K562 (cell line): Measurements from ENCODE around the gene NFIB. TPM values are rescaled to one million over a fixed set of nuclear protein-coding genes. Genes with fewer than 3 reads are reported as not detected.

Experiments
- ARID3A ChIP-seq: IDR thresholded peaks from 2 replicates; pipeline ENCODE4 v1.6.1; 2012; ENCODE audit warnings: low read depth, low read length, improper control_type of control experiment, borderline replicate concordance
- CBX2 ChIP-seq: fragments of 200-600 bp; sonication (generic); IDR thresholded peaks from one replicate; pipeline ENCODE4 v1.6.1; 2012; ENCODE audit warnings: mild to moderate bottlenecking, low read length, inconsistent platforms; ENCODE audit not compliant: insufficient read depth, poor library complexity, severe bottlenecking
- CGGBP1 ChIP-seq: fragments of 250-450 bp; sonication (Bioruptor Pico); IDR thresholded peaks from 2 replicates; pipeline ENCODE4 v1.9.0; 2021; ENCODE audit warnings: mild to moderate bottlenecking
- DPF2 ChIP-seq: fragments of 450-650 bp; IDR thresholded peaks from 2 replicates; pipeline ENCODE4 v1.6.1; 2016
- E2F3 ChIP-seq: fragments of 250-450 bp; sonication (Bioruptor Pico); IDR thresholded peaks from 2 replicates; pipeline ENCODE4 v1.4.0; 2020; ENCODE audit warnings: mild to moderate bottlenecking
- E2F4 ChIP-seq: sonication (generic); formaldehyde crosslinking; IDR thresholded peaks from 2 replicates; pipeline ENCODE4 v1.8.0; 2022; ENCODE audit warnings: mild to moderate bottlenecking, low read depth, missing genetic modification reagents
- ERF ChIP-seq: fragments of 450-650 bp; formaldehyde crosslinking; IDR thresholded peaks from 2 replicates; pipeline ENCODE4 v1.4.0; 2020; ENCODE audit warnings: mild to moderate bottlenecking, mixed read lengths
- EWSR1 ChIP-seq: fragments of 450-650 bp; IDR thresholded peaks from 2 replicates; pipeline ENCODE4 v1.6.1; 2018; ENCODE audit warnings: borderline replicate concordance, mild to moderate bottlenecking, low read depth, moderate library complexity; ENCODE audit not compliant: partially characterized antibody
- KDM2B ChIP-seq: fragments of 250-450 bp; sonication (Bioruptor Pico); IDR thresholded peaks from 2 replicates; pipeline ENCODE4 v1.8.0; 2021; ENCODE audit warnings: mild to moderate bottlenecking, moderate library complexity
- KDM4B ChIP-seq, 2 experiments: fragments of 450-650 bp in 1 of 2; sonication (generic) in 1 of 2; IDR thresholded peaks; 2 replicates each; pipeline ENCODE4 v1.6.1; 2016 to 2017; ENCODE audit warnings: borderline replicate concordance in 2 of 2, antibody characterized with exemption in 1 of 2, low read depth in 1 of 2, mild to moderate bottlenecking in 1 of 2
- NCOA4 ChIP-seq: fragments of 450-650 bp; IDR thresholded peaks from 2 replicates; pipeline ENCODE4 v1.6.1; 2018; ENCODE audit warnings: mild to moderate bottlenecking; ENCODE audit not compliant: partially characterized antibody
- SFPQ ChIP-seq: fragments of 200-400 bp; formaldehyde crosslinking; IDR thresholded peaks from 2 replicates; pipeline ENCODE4 v1.6.1; 2017; ENCODE audit warnings: mild to moderate bottlenecking, low read depth, low read length, moderate library complexity
- SRSF1 ChIP-seq: fragments of 200-400 bp; formaldehyde crosslinking; IDR thresholded peaks from 2 replicates; pipeline ENCODE4 v1.6.1; 2017; ENCODE audit warnings: mild to moderate bottlenecking, low read depth, low read length, moderate library complexity
- STAT5A ChIP-seq: IDR thresholded peaks from 2 replicates; pipeline ENCODE4 v1.6.1; 2012; ENCODE audit warnings: low read length, inconsistent platforms, borderline replicate concordance
- TAF1 ChIP-seq: IDR thresholded peaks from 2 replicates; pipeline ENCODE4 v1.6.1; 2011; ENCODE audit warnings: mild to moderate bottlenecking, low read length, moderate library complexity; ENCODE audit not compliant: insufficient read depth, control insufficient read depth, severe bottlenecking; ENCODE audit errors: extremely low read depth
- XRCC3 ChIP-seq: fragments of 450-650 bp; IDR thresholded peaks from 2 replicates; pipeline ENCODE4 v1.6.1; 2017; ENCODE audit warnings: mild to moderate bottlenecking, moderate library complexity
- ZBTB8A ChIP-seq: fragments of 450-650 bp; IDR thresholded peaks from 2 replicates; pipeline ENCODE4 v1.6.1; 2018; ENCODE audit warnings: mild to moderate bottlenecking, moderate library complexity; ENCODE audit not compliant: partially characterized antibody
- ZNF431 ChIP-seq: sonication (generic); formaldehyde crosslinking; IDR thresholded peaks from 2 replicates; pipeline ENCODE4 v1.8.0; 2022; ENCODE audit warnings: mild to moderate bottlenecking, missing genetic modification reagents
- ZNF76 ChIP-seq: fragments of 250-450 bp; sonication (Bioruptor Pico); IDR thresholded peaks from 2 replicates; pipeline ENCODE4 v1.4.0; 2020; ENCODE audit warnings: mild to moderate bottlenecking, moderate library complexity, borderline replicate concordance
- polyA plus RNA-seq, 8 experiments: library from polyadenylated mRNA; depleted of rRNA in 4 of 8; stranded (reverse) in 5 of 8; unstranded in 3 of 8; fragments of >200 nt; fragmentation: Nextera tagmentation in 2 of 8; fragmentation: Illumina TruSeq in 1 of 8; extraction: Ambion mirVana in 2 of 8; extraction: Trizol in 1 of 8; gene quantifications; 2 replicates each; pipeline versions ENCODE4 v1.2.1 to v1.2.3, GENCODE V29; 2011 to 2014; ENCODE audit warnings: inconsistent platforms in 1 of 8, missing spikeins in 1 of 8
- total RNA-seq, 7 experiments: library from RNA; depleted of rRNA in 6 of 7; stranded (reverse); fragments of >200 nt in 6 of 7; fragmentation: Illumina TruSeq in 2 of 7; extraction: Trizol in 2 of 7; gene quantifications; 2 replicates each; pipeline versions ENCODE4 v1.2.1 to v1.2.3, GENCODE V29; 2011 to 2021; ENCODE audit warnings: low replicate concordance in 1 of 7
- TF ChIP-seq, protein P1 (sequence below), 2 experiments: fragments of 200-800 bp in 1 of 2; sonication (Bioruptor generic) in 1 of 2; sonication (generic) in 1 of 2; formaldehyde crosslinking in 1 of 2; IDR thresholded peaks in 1 of 2; conservative IDR thresholded peaks in 1 of 2; 2 replicates each; pipeline versions ENCODE4 v1.5.0 to v1.6.1; 2016 to 2020; ENCODE audit warnings: missing compliant biosample characterization in 1 of 2, missing genetic modification characterization in 1 of 2, missing genetic modification reagents in 1 of 2

Gene NFIB
- total and polyA plus RNA-seq, 9 of the 15 experiments (the other 6 are each of a cell fraction or from before 2014, with no cell fraction given), result 1.2 to 3.3 (median 1.9) TPM

DNA sequence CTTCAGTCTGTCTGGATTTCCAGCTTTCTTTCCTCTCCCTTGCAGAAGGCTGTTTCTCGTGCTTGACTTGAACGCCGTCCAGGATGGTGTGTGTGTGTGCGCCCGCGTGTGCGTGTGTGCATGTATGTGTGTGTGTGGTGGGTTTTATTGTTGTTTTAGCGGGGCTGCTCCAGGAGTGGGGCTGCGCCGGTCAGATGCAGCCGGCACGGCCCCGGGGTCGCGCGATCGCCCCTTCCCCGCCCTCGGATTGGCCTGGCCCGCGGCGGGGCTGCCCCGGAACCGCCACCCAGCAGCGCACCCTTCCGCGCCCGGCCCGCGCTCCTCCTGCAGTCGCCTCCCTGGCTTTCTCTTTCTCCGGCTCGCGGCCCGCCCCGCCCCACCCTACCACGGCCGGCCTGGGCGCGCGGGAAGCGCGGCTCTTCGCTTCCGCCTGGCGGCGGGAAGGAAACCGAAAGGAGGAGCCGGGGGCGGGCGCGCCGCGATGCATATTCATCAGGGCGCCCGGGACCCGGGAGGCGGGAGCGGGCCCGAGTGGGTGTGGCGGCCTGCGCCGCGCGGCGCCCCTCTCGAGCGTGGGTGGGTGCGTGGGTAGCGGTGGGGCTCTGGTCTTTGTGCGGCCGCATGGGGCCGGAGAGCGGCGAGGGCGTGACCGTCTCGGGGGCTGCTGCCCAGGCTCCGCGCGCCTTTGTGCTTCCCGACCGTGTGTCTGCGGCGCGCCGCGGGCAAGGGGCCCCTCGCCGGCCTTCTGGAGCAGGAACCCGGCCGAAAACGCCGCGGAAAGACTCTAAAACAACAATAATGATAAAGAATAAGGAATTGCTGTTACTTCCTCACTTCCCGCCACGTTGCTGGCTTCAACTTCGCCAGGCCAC, 8.5 kb upstream of the NFIB start (continued):
- no peak for TF ChIP-seq SFPQ
- no peak for TF ChIP-seq KDM4B (IDR thresholded peaks at IDR 0.05; ENCODE audit: borderline replicate concordance in 2 of 2, low read depth in 1 of 2)
- no peak for TF ChIP-seq EWSR1
- no peak for TF ChIP-seq ARID3A
- TF ChIP-seq XRCC3, result no peak
- TF ChIP-seq CGGBP1 (CRISPR knock-in tag), result no peak
- no peak for TF ChIP-seq STAT5A
- TF ChIP-seq KDM2B (CRISPR knock-in tag), result peak; percentile 75; the same call in 1 of the 2 replicates
- no peak for TF ChIP-seq NCOA4
- no peak for TF ChIP-seq E2F4 (CRISPR knock-in tag)
- TF ChIP-seq ZNF76 (CRISPR knock-in tag), result no peak
- TF ChIP-seq TAF1, result peak; percentile 22
- TF ChIP-seq ZBTB8A, result no peak
- no peak for TF ChIP-seq ERF (CRISPR knock-in tag)
- TF ChIP-seq, protein P1, sequence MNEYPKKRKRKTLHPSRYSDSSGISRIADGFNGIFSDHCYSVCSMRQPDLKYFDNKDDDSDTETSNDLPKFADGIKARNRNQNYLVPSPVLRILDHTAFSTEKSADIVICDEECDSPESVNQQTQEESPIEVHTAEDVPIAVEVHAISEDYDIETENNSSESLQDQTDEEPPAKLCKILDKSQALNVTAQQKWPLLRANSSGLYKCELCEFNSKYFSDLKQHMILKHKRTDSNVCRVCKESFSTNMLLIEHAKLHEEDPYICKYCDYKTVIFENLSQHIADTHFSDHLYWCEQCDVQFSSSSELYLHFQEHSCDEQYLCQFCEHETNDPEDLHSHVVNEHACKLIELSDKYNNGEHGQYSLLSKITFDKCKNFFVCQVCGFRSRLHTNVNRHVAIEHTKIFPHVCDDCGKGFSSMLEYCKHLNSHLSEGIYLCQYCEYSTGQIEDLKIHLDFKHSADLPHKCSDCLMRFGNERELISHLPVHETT (CRISPR knock-in tag; conservative IDR thresholded peaks at IDR 0.05 in 1 of 2, IDR thresholded peaks at IDR 0.05 in 1 of 2), result 0 out of 4 replicates have a peak, but pooled peaks of 1 of the 2 experiments have one; percentile 6
- no peak for TF ChIP-seq DPF2
- TF ChIP-seq ZNF431 (CRISPR knock-in tag), result no peak
- TF ChIP-seq SRSF1, result no peak
- no peak for TF ChIP-seq CBX2
- peak; percentile 80 for TF ChIP-seq E2F3 (CRISPR knock-in tag)
